Liver (tissue), 9 donors: ENCODE measurements around the gene ITPK1. TPM values are rescaled to one million over a fixed set of nuclear protein-coding genes. Genes with fewer than 3 reads are reported as not detected.

Experiments used
- DNase-seq: peaks from one replicate; pipeline ENCODE4 v3.0.0-alpha.2; 2017; ENCODE audit warnings: low spot score
- H3K27ac ChIP-seq, 2 donors: one replicate each; pipeline ENCODE4 v1.7.0; 2013; ENCODE audit warnings: inconsistent platforms in 2 of 2, low read length in 2 of 2, control low read depth in 1 of 2, low read depth in 1 of 2, mild to moderate bottlenecking in 1 of 2
- H3K27me3 ChIP-seq, 4 donors: one replicate each; pipeline versions ENCODE4 v1.6.1 to v1.7.0; 2013; ENCODE audit warnings: low read length in 3 of 4, inconsistent platforms in 1 of 4, mild to moderate bottlenecking in 1 of 4, moderate library complexity in 1 of 4; ENCODE audit not compliant: control insufficient read depth in 4 of 4, insufficient read depth in 4 of 4
- H3K36me3 ChIP-seq, 4 donors: one replicate each; pipeline versions ENCODE4 v1.6.1 to v1.7.0; 2013; ENCODE audit warnings: low read length in 3 of 4, mild to moderate bottlenecking in 3 of 4, low read depth in 1 of 4, moderate library complexity in 1 of 4; ENCODE audit not compliant: control insufficient read depth in 4 of 4, insufficient read depth in 3 of 4
- H3K4me1 ChIP-seq, 4 donors: one replicate each; pipeline versions ENCODE4 v1.6.1 to v1.7.0; 2013; ENCODE audit warnings: low read length in 3 of 4, mild to moderate bottlenecking in 3 of 4, moderate library complexity in 1 of 4; ENCODE audit not compliant: control insufficient read depth in 4 of 4, insufficient read depth in 4 of 4
- H3K4me3 ChIP-seq, 3 donors: one replicate each; pipeline versions ENCODE4 v1.6.1 to v1.7.0; 2013; ENCODE audit warnings: low read length in 3 of 3, control low read depth in 1 of 3, low read depth in 1 of 3, mild to moderate bottlenecking in 1 of 3
- H3K9ac ChIP-seq, 2 donors: one replicate each; pipeline ENCODE4 v1.7.0; 2013; ENCODE audit warnings: low read length in 2 of 2, mild to moderate bottlenecking in 2 of 2, moderate library complexity in 2 of 2, control low read depth in 1 of 2, low read depth in 1 of 2
- H3K9me3 ChIP-seq, 4 donors: one replicate each; pipeline versions ENCODE4 v1.6.1 to v1.7.0; 2013; ENCODE audit warnings: low read length in 3 of 4; ENCODE audit not compliant: control insufficient read depth in 4 of 4
- CTCF ChIP-seq: fragments of 150-350 bp; IDR thresholded peaks from 2 replicates; pipeline ENCODE4 v1.5.1; 2017; ENCODE audit warnings: improper control_type of control experiment, low read depth, low read length; ENCODE audit not compliant: missing input control
- EGR1 ChIP-seq, 2 donors: IDR thresholded peaks; 2 replicates each; pipeline ENCODE4 v1.6.1; 2016 to 2018; ENCODE audit warnings: antibody characterized with exemption in 2 of 2, low read depth in 2 of 2
- HNF4A ChIP-seq, 2 donors: conservative IDR thresholded peaks; 2 replicates each; pipeline ENCODE4 v1.6.1; 2016; ENCODE audit warnings: antibody characterized with exemption in 2 of 2, mild to moderate bottlenecking in 2 of 2
- JUND ChIP-seq, 2 donors: IDR thresholded peaks; 2 replicates each; pipeline ENCODE4 v1.6.1; 2016; ENCODE audit warnings: antibody characterized with exemption in 2 of 2
- MAX ChIP-seq: IDR thresholded peaks from 2 replicates; pipeline ENCODE4 v1.6.1; 2016; ENCODE audit warnings: antibody characterized with exemption
- RAD21 ChIP-seq, 2 donors: IDR thresholded peaks; 2 replicates each; pipeline ENCODE4 v1.6.1; 2016; ENCODE audit warnings: antibody characterized with exemption in 2 of 2, mild to moderate bottlenecking in 2 of 2
- REST ChIP-seq: IDR thresholded peaks from 2 replicates; pipeline ENCODE4 v1.6.1; 2016; ENCODE audit warnings: antibody characterized with exemption, mild to moderate bottlenecking
- SP1 ChIP-seq: IDR thresholded peaks from 2 replicates; pipeline ENCODE4 v1.6.1; 2018; ENCODE audit warnings: antibody characterized with exemption, mild to moderate bottlenecking
- YY1 ChIP-seq: IDR thresholded peaks from 2 replicates; pipeline ENCODE4 v1.6.1; 2016; ENCODE audit warnings: antibody characterized with exemption, mild to moderate bottlenecking
- whole genome bisulfite sequencing: extraction: QIAGEN DNeasy Blood & Tissue Kit; methylation state at CpG from one replicate; pipeline ENCODE4 v1.1.7; 2013; 5-methylcytosine and 5-hydroxymethylcytosine counted together
- polyA plus RNA-seq, 2 donors: library from polyadenylated mRNA; stranded (reverse) in 1 of 2; unstranded in 1 of 2; fragments of 200-250 nt in 1 of 2; fragments of >200 nt in 1 of 2; fragmentation: Nextera tagmentation in 1 of 2; extraction: Ambion mirVana in 1 of 2; gene quantifications; one replicate each; pipeline versions ENCODE4 v1.2.1 to v1.2.3, GENCODE V29; 2013 to 2015
- total RNA-seq, 2 donors: library from RNA; depleted of rRNA; stranded (reverse); fragments of >200 nt; gene quantifications; one replicate each; pipeline ENCODE4 v1.2.3, GENCODE V29; 2014
- donor health status: healthy.
- donor health status: healthy.
- donor health status: healthy.
- donor health status: healthy.
- donor health status: healthy.

Gene ITPK1
- total RNA-seq (10 to 100 TPM in 1 of 2 donors, 1 to 10 TPM in 1; 9.0 to 41.2 TPM), polyA plus RNA-seq (10 to 100 TPM in 1 of 2 donors, 1 to 10 TPM in 1; 9.4 to 31.3 TPM)

GRCh38 chr14:93115821-93116675 lies at the start of gene ITPK1:
TSS of gene ITPK1 (minus strand) at chr14:93115925. CDS start at chr14:93115163, 762 bp downstream.
- DNase-seq: peak; percentile 68

GRCh38 chr14:93163564-93163963 lies 47.8 kb upstream of the ITPK1 start:
- Histone ChIP-seq H3K9me3 (no peaks in the 10 kb centered on the region), H3K36me3 (no peaks in the 10 kb centered on the region), H3K9ac (no peak overlapping the region), H3K4me1 (peaks cover 0 to 3% (median 0%) of the 10 kb centered on the region in 4 donors), H3K27ac (no peak overlapping the region), H3K4me3 (no peak overlapping the region), H3K27me3 (no peaks in the 10 kb centered on the region)
- DNase-seq: no peak
- no peak for TF ChIP-seq EGR1 (IDR thresholded peaks at IDR 0.05; ENCODE audit: low read depth in 2 of 2)
- WGBS: 64% methylated on average over 5 of the region's 5 CpGs

More at GRCh38 chr14:93115821-93116675, at the start of gene ITPK1:
- H3K9ac ChIP-seq: peak within 1 kb of the TSS in 1 of 2 donors; percentile 82
- H3K4me3 ChIP-seq: peak within 1 kb of the TSS; percentile 71 to 76 (median 72)
- peaks cover 5 to 38% (median 27%) of the 10 kb centered on the region in 4 donors for H3K4me1 ChIP-seq
- WGBS: 2% methylated on average over 77 of the region's 77 CpGs
- H3K36me3 ChIP-seq: no peaks in the 10 kb centered on the region
- H3K27me3 ChIP-seq: no peaks in the 10 kb centered on the region
- H3K9me3 ChIP-seq: no peaks in the 10 kb centered on the region
- no peak for TF ChIP-seq JUND (IDR thresholded peaks at IDR 0.05)
- TF ChIP-seq RAD21 (IDR thresholded peaks at IDR 0.05): peak in 1 of 2 donors; percentile 21
- no peak for TF ChIP-seq HNF4A (conservative IDR thresholded peaks at IDR 0.05)
- peak; percentile 56 for TF ChIP-seq CTCF
- TF ChIP-seq SP1: no peak
- TF ChIP-seq REST: no peak
- H3K27ac ChIP-seq: peak within 1 kb of the TSS; percentile 81 to 91

GRCh38 chr14:93161411-93161940 lies 45.8 kb upstream of the ITPK1 start:
- peaks cover 0 to 3% (median 0%) of the 10 kb centered on the region in 4 donors for H3K4me1 ChIP-seq
- H3K27ac ChIP-seq: no peak overlapping the region
- 89% methylated on average over 4 of the region's 4 CpGs for WGBS
- DNase-seq: no peak
- no peaks in the 10 kb centered on the region for H3K36me3 ChIP-seq
- H3K27me3 ChIP-seq: no peaks in the 10 kb centered on the region
- no peaks in the 10 kb centered on the region for H3K9me3 ChIP-seq
- H3K9ac ChIP-seq: no peak overlapping the region
- H3K4me3 ChIP-seq: no peak overlapping the region
- no peak for TF ChIP-seq MAX
- TF ChIP-seq CTCF: no peak
- TF ChIP-seq REST: no peak
- no peak for TF ChIP-seq SP1
- no peak for TF ChIP-seq YY1
- TF ChIP-seq EGR1 (IDR thresholded peaks at IDR 0.05; ENCODE audit: low read depth in 2 of 2): no peak
